Cardiac muscle cell (in vitro differentiated cells and primary cell): Measurements from ENCODE around the gene EML6. TPM values are rescaled to one million over a fixed set of nuclear protein-coding genes. Genes with fewer than 3 reads are reported as not detected.

Experiments used
- DNase-seq, 2 donors: peaks; one replicate each; pipeline versions ENCODE4 v3.0.0 to v3.0.0-alpha.2; 2010 to 2017; ENCODE audit warnings: low read depth in 1 of 2, low spot score in 1 of 2
- H3K27ac ChIP-seq: fragments of 200-600 bp; sonication (generic); 2 replicates; pipeline ENCODE4 v1.5.1; 2016
- H3K27me3 ChIP-seq: fragments of 200-600 bp; sonication (generic); 2 replicates; pipeline ENCODE4 v1.6.0; 2016; ENCODE audit warnings: control low read depth
- H3K36me3 ChIP-seq: fragments of 200-600 bp; sonication (generic); 2 replicates; pipeline ENCODE4 v1.5.1; 2016; ENCODE audit warnings: control low read depth
- H3K4me1 ChIP-seq: fragments of 200-600 bp; sonication (generic); 2 replicates; pipeline ENCODE4 v1.8.1; 2017; ENCODE audit warnings: low read depth, mild to moderate bottlenecking, mixed run types
- H3K4me3 ChIP-seq: fragments of 200-600 bp; sonication (generic); 2 replicates; pipeline ENCODE4 v1.5.1; 2016; ENCODE audit warnings: mild to moderate bottlenecking
- H3K9me3 ChIP-seq: fragments of 200-600 bp; sonication (generic); 2 replicates; pipeline ENCODE4 v1.5.1; 2017; ENCODE audit warnings: low read depth, mild to moderate bottlenecking, control low read depth
- CTCF ChIP-seq: IDR thresholded peaks from 2 replicates; pipeline ENCODE4 v1.5.1; 2012; ENCODE audit warnings: low read depth, mild to moderate bottlenecking, low read length
- polyA plus RNA-seq: library from polyadenylated mRNA; unstranded; fragments of >200 nt; fragmentation: Nextera tagmentation; extraction: Ambion mirVana; gene quantifications from 2 replicates; pipeline ENCODE4 v1.2.1, GENCODE V29; 2016
- total RNA-seq: library from RNA; depleted of rRNA; stranded (reverse); fragments of >200 nt; gene quantifications from 2 replicates; pipeline ENCODE4 v1.2.3, GENCODE V29; 2016

EML6 gene
- total and polyA plus RNA-seq, 2 experiments from 2014 or later: 0.89 to 1.3 TPM

GRCh38 chr2:54699665-54700064 is 23.8 kb upstream of the EML6 start:
- Histone ChIP-seq H3K27ac (no peak overlapping the region), H3K4me1 (no peaks in the 10 kb centered on the region), H3K27me3 (no peaks in the 10 kb centered on the region), H3K36me3 (no peaks in the 10 kb centered on the region), H3K9me3 (no peaks in the 10 kb centered on the region), H3K4me3 (no peak overlapping the region)
- no peak for DNase-seq
- no peak for TF ChIP-seq CTCF

GRCh38 chr2:54701029-54701428 is 22.4 kb upstream of the EML6 start:
- no peak for TF ChIP-seq CTCF
- DNase-seq: no peak
- H3K4me1 ChIP-seq: no peaks in the 10 kb centered on the region
- no peak overlapping the region for H3K4me3 ChIP-seq
- no peaks in the 10 kb centered on the region for H3K36me3 ChIP-seq
- H3K9me3 ChIP-seq: no peaks in the 10 kb centered on the region
- H3K27me3 ChIP-seq: no peaks in the 10 kb centered on the region
- no peak overlapping the region for H3K27ac ChIP-seq

GRCh38 chr2:54704238-54704637 is 19.2 kb upstream of the EML6 start:
- H3K27me3 ChIP-seq: no peaks in the 10 kb centered on the region
- TF ChIP-seq CTCF: no peak
- no peaks in the 10 kb centered on the region for H3K4me1 ChIP-seq
- no peak overlapping the region for H3K27ac ChIP-seq
- no peaks in the 10 kb centered on the region for H3K9me3 ChIP-seq
- no peak for DNase-seq
- H3K4me3 ChIP-seq: no peak overlapping the region
- H3K36me3 ChIP-seq: no peaks in the 10 kb centered on the region

GRCh38 chr2:54704688-54705605 is 18.5 kb upstream of the EML6 start:
- Histone ChIP-seq H3K9me3 (no peaks in the 10 kb centered on the region), H3K36me3 (no peaks in the 10 kb centered on the region), H3K4me1 (no peaks in the 10 kb centered on the region), H3K4me3 (no peak overlapping the region), H3K27me3 (no peaks in the 10 kb centered on the region), H3K27ac (no peak overlapping the region)
- DNase-seq: peak; percentile 62 to 82
- TF ChIP-seq CTCF: peak; percentile 48

- no peaks in the 10 kb centered on the region for H3K36me3 ChIP-seq
- no peak for TF ChIP-seq CTCF
Measured at GRCh38 chr2:54706622-54707021, 16.8 kb upstream of the EML6 start.

More at GRCh38 chr2:54706622-54707021, 16.8 kb upstream of the EML6 start:
- Histone ChIP-seq H3K27ac (no peak overlapping the region), H3K4me3 (no peak overlapping the region), H3K27me3 (no peaks in the 10 kb centered on the region), H3K4me1 (no peaks in the 10 kb centered on the region), H3K9me3 (no peaks in the 10 kb centered on the region)
- DNase-seq: no peak
